ENCODE measurements around the gene LCN2. TPM values are rescaled to one million over a fixed set of nuclear protein-coding genes. Genes with fewer than 3 reads are reported as not detected.

The LCN2 gene
- total RNA-seq, 1 experiment from 2014 or later = 1.0 TPM

DNA sequence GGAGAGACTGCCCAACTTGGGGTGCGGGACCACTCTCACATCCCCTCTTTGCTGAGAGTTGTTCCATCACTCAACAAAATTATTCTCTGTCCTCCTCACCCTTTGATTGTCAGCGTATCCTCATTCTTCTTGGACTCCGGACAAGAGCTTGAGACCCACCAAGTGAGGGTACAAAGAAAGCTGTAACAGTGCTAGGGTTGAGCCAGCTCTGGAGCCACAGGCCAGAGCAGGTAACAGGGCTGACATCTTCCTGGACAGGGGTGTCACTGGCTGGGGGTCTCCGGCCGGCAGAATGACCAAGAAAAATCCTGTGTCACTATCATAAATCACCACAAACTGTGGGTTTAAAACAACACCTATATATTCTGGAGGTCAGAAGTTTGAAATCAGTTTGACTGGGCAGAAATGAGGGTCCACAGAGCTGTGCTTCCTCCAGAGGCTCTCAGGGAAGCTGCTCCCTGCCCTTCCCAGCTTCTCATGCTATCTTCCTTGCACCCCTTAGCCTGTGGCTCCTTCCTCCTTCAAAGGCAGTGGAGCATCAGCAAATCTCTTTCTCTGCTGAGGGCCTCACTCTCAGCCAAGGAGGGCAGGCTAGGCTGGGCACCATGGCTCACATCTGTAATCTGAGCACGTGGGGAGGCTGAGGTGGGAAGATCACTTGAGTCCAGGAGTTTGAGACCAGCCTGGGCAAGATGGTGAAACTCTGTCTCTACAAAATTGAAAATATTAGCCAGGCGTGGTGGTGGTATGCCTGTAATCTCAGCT, 6.7 kb downstream of the LCN2 start:
- H3K36me3 ChIP-seq (ENCODE audit: control insufficient read depth, insufficient read depth, low read length) = no peaks in the 10 kb centered on the region; the same call in 1 of the 2 replicates
- BruUV-seq (replicated peaks) = no TSS peak
- POLR2A ChIA-PET = no interaction called here
- intact Hi-C loops (cut with micrococcal nuclease; ENCODE audit: unreplicated experiment) (no loop called here), in situ Hi-C loops (cut with HindIII; ENCODE audit: low pct_unique_long_range_greater_than_20kb, low sequenced_read_pairs) (no loop called here)
- no peak for DNase-seq (ENCODE audit: low read depth, low spot score)
- H3K9me3 ChIP-seq (ENCODE audit: control insufficient read depth, insufficient read depth, low read depth, low read length) = no peaks in the 10 kb centered on the region
- CTCF ChIA-PET = interaction anchor here (1.6 kb wide), 1 partner anchor 35 kb away, joined by 7 read pairs; no protein-coding TSS in a partner anchor
- no peak overlapping the region for H3K4me3 ChIP-seq (ENCODE audit: low read depth in 2 of 2, low read length in 2 of 2)
- no peaks in the 10 kb centered on the region for H3K27me3 ChIP-seq (ENCODE audit: control insufficient read depth, insufficient read depth, low read length)
- TF ChIP-seq POLR2AphosphoS5 (IDR thresholded peaks at IDR 0.05; ENCODE audit: low read depth, low read length) (no peak), CTCF (IDR thresholded peaks at IDR 0.05) (no peak), SIN3A (IDR thresholded peaks at IDR 0.05; ENCODE audit: borderline replicate concordance, insufficient read depth, low read depth, low read length) (no peak), REST (IDR thresholded peaks at IDR 0.05; ENCODE audit: insufficient read depth in 1 of 2, low read depth in 2 of 2, low read length in 1 of 2) (no peak), TCF7L2 (IDR thresholded peaks at IDR 0.05; ENCODE audit: low read depth, low read length) (no peak)
- no peak for ATAC-seq
- H3K27ac ChIP-seq (ENCODE audit: low read length) = no peak overlapping the region
- H3K4me1 ChIP-seq (ENCODE audit: control insufficient read depth, insufficient read depth, low read length) = peaks cover 4% of the 10 kb centered on the region; the same call in 1 of the 2 replicates

GRCh38 chr9:128159522-128159783, 10.2 kb downstream of the LCN2 start:
- peak overlapping the region; percentile 46 to 62 for H3K4me3 ChIP-seq (ENCODE audit: low read depth in 2 of 2, low read length in 2 of 2)
- H3K9me3 ChIP-seq (ENCODE audit: control insufficient read depth, insufficient read depth, low read depth, low read length) = no peaks in the 10 kb centered on the region
- DNase-seq (ENCODE audit: low read depth, low spot score) = no peak
- in situ Hi-C loops (cut with HindIII; ENCODE audit: low pct_unique_long_range_greater_than_20kb, low sequenced_read_pairs) (no loop called here), intact Hi-C loops (cut with micrococcal nuclease; ENCODE audit: unreplicated experiment) (no loop called here)
- peak; percentile 29; the same call in 1 of the 2 replicates for ATAC-seq
- no peak for TF ChIP-seq REST (IDR thresholded peaks at IDR 0.05; ENCODE audit: insufficient read depth in 1 of 2, low read depth in 2 of 2, low read length in 1 of 2)
- TF ChIP-seq CTCF (IDR thresholded peaks at IDR 0.05) = no peak
- no peak for TF ChIP-seq SIN3A (IDR thresholded peaks at IDR 0.05; ENCODE audit: borderline replicate concordance, insufficient read depth, low read depth, low read length)
- no peak for TF ChIP-seq TCF7L2 (IDR thresholded peaks at IDR 0.05; ENCODE audit: low read depth, low read length)
- TF ChIP-seq POLR2AphosphoS5 (IDR thresholded peaks at IDR 0.05; ENCODE audit: low read depth, low read length) = no peak
- H3K27ac ChIP-seq (ENCODE audit: low read length) = peak overlapping the region; percentile 72
- ChIA-PET POLR2A (no interaction called here), CTCF (no interaction called here)
- no TSS peak for BruUV-seq (replicated peaks)
- H3K4me1 ChIP-seq (ENCODE audit: control insufficient read depth, insufficient read depth, low read length) = 0 out of 2 replicates have a peak, but pooled peaks cover 7% of the 10 kb centered on the region
- H3K36me3 ChIP-seq (ENCODE audit: control insufficient read depth, insufficient read depth, low read length) = no peaks in the 10 kb centered on the region; the same call in 1 of the 2 replicates
- no peaks in the 10 kb centered on the region for H3K27me3 ChIP-seq (ENCODE audit: control insufficient read depth, insufficient read depth, low read length)

Measured in Panc1 (cell line).